Calu3 (cell line): Measurements from ENCODE around the gene SPTBN1. TPM values are rescaled to one million over a fixed set of nuclear protein-coding genes. Genes with fewer than 3 reads are reported as not detected.

Source experiments
- BruUV-seq: library from RNA; stranded (reverse); fragments of 400-500 nt; replicated peaks from 2 replicates; lab custom pipeline; 2021; lab: Mats Ljungman, UMichigan
- CTCF ChIA-PET: fragments of 300-600 bp; sonication (Branson Sonifier 250); formaldehyde crosslinking; loops from one replicate; lab custom pipeline; 2022; ENCODE audit warnings: antibody characterized with exemption; lab: Charles Lee
- DNase-seq: peaks from one replicate; pipeline ENCODE4 v3.0.0; 2022
- H3K27ac Mint-ChIP-seq: one replicate; pipeline ENCODE4 v1.8.0; 2022; ENCODE audit warnings: mixed read lengths; ENCODE audit not compliant: unreplicated experiment
- H3K27me3 Mint-ChIP-seq: one replicate; pipeline ENCODE4 v1.8.0; 2022; ENCODE audit warnings: mixed read lengths; ENCODE audit not compliant: unreplicated experiment
- H3K36me3 Mint-ChIP-seq: one replicate; pipeline ENCODE4 v1.8.0; 2022; ENCODE audit warnings: mild to moderate bottlenecking, moderate library complexity, mixed read lengths; ENCODE audit not compliant: insufficient read depth, unreplicated experiment
- H3K4me1 Mint-ChIP-seq: one replicate; pipeline ENCODE4 v1.8.0; 2022; ENCODE audit warnings: mild to moderate bottlenecking, low read depth, mixed read lengths; ENCODE audit not compliant: unreplicated experiment
- H3K4me3 Mint-ChIP-seq: one replicate; pipeline ENCODE4 v1.8.0; 2022; ENCODE audit warnings: mild to moderate bottlenecking, low read depth, moderate library complexity, mixed read lengths; ENCODE audit not compliant: unreplicated experiment
- H3K9me3 Mint-ChIP-seq: one replicate; pipeline ENCODE4 v1.8.0; 2022; ENCODE audit warnings: low read depth, mixed read lengths; ENCODE audit not compliant: unreplicated experiment
- intact Hi-C: fragments of 100-400 bp; cut with micrococcal nuclease; formaldehyde crosslinking; loops from one replicate; pipeline ENCODE4 v1.10.0; 2022; ENCODE audit not compliant: unreplicated experiment
- total RNA-seq: library from RNA; stranded (reverse); gene quantifications from 2 replicates; pipeline ENCODE4 v1.2.3, GENCODE V29; 2022
- TF ChIP-seq, protein P1 (sequence below): fragments of 200-600 bp; IDR thresholded peaks from one replicate; pipeline ENCODE4 v1.8.0; 2022; ENCODE audit warnings: antibody characterized with exemption; ENCODE audit not compliant: unreplicated experiment

SPTBN1 gene
- total RNA-seq, 1 experiment from 2014 or later = 611 TPM

- Mint-ChIP-seq H3K4me1 (peaks cover under 1% of the 10 kb centered on the region), H3K4me3 (no peak overlapping the region), H3K9me3 (no peaks in the 10 kb centered on the region), H3K27ac (no peak overlapping the region), H3K36me3 (no peaks in the 10 kb centered on the region), H3K27me3 (no peaks in the 10 kb centered on the region)
- no TSS peak for BruUV-seq
- CTCF ChIA-PET = no interaction called here
- intact Hi-C loops = no loop called here
- TF ChIP-seq, protein P1, sequence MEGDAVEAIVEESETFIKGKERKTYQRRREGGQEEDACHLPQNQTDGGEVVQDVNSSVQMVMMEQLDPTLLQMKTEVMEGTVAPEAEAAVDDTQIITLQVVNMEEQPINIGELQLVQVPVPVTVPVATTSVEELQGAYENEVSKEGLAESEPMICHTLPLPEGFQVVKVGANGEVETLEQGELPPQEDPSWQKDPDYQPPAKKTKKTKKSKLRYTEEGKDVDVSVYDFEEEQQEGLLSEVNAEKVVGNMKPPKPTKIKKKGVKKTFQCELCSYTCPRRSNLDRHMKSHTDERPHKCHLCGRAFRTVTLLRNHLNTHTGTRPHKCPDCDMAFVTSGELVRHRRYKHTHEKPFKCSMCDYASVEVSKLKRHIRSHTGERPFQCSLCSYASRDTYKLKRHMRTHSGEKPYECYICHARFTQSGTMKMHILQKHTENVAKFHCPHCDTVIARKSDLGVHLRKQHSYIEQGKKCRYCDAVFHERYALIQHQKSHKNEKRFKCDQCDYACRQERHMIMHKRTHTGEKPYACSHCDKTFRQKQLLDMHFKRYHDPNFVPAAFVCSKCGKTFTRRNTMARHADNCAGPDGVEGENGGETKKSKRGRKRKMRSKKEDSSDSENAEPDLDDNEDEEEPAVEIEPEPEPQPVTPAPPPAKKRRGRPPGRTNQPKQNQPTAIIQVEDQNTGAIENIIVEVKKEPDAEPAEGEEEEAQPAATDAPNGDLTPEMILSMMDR = no peak
- no peak for DNase-seq
These were observed 9.0 kb downstream of the SPTBN1 start for GRCh38 chr2:54465143-54465542.

DNA sequence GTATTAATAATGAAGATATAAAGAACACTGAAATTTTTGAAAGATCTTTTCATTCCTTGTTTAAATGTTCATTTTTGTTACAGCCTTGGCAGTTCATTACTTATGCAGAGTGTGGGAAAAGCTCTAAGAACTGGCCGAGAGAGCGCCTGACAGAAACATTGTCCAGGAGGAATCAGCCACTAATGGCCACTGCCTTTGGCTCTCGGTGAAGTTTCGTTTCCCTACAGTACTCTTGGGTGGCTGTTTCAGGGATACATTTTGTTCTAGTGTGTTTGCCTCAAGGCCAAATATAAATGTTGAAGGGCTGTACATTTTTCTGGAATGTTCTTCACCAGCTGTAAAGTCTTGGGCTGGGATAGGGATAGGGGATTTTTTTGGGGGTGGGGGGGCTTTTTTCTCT, 10.7 kb downstream of the SPTBN1 start:
- Mint-ChIP-seq H3K9me3 (no peaks in the 10 kb centered on the region), H3K36me3 (no peaks in the 10 kb centered on the region), H3K27me3 (no peaks in the 10 kb centered on the region), H3K4me1 (peaks cover 16% of the 10 kb centered on the region), H3K4me3 (no peak overlapping the region), H3K27ac (no peak overlapping the region)
- CTCF ChIA-PET = no interaction called here
- DNase-seq = no peak
- BruUV-seq = no TSS peak
- TF ChIP-seq, protein P1 = no peak
- intact Hi-C loops = no loop called here

DNA sequence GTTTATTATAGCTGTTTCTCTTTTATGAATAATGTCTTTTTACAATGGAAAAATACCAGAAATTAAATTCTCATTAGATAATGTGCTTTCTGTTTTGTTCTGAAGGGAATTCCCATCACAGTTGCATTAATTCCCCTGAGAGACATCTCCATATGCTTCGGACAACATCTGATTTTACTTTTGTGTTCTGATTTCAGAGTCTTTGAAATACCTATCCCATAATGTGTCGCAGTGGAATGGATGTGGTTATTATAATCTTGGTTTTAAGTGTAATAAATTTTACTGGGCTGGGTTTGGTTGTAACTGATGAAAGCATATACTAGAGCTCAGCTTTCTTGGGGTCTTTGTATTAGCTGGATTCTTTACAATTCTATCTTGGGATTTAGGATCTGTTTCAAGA, 12.5 kb downstream of the SPTBN1 start:
- CTCF ChIA-PET = no interaction called here
- H3K4me1 Mint-ChIP-seq = peaks cover 16% of the 10 kb centered on the region
- no peaks in the 10 kb centered on the region for H3K9me3 Mint-ChIP-seq
- DNase-seq = no peak
- H3K36me3 Mint-ChIP-seq = no peaks in the 10 kb centered on the region
- TF ChIP-seq, protein P1 = no peak
- BruUV-seq = no TSS peak
- no peaks in the 10 kb centered on the region for H3K27me3 Mint-ChIP-seq
- intact Hi-C loops = no loop called here
- H3K27ac Mint-ChIP-seq = no peak overlapping the region
- no peak overlapping the region for H3K4me3 Mint-ChIP-seq

- Mint-ChIP-seq H3K27ac (no peak overlapping the region), H3K4me3 (no peak overlapping the region), H3K36me3 (no peaks in the 10 kb centered on the region), H3K27me3 (no peaks in the 10 kb centered on the region), H3K4me1 (peaks cover 16% of the 10 kb centered on the region), H3K9me3 (no peaks in the 10 kb centered on the region)
- TF ChIP-seq, protein P1 = no peak
- no peak for DNase-seq
- CTCF ChIA-PET = no interaction called here
- BruUV-seq = no TSS peak
- intact Hi-C loops = no loop called here
These were observed 13.4 kb downstream of the SPTBN1 start for GRCh38 chr2:54469484-54470053.
